K562 (cell line): ENCODE data around the gene PITPNC1. TPM values are rescaled to one million over a fixed set of nuclear protein-coding genes. Genes with fewer than 3 reads are reported as not detected.
"Not testable (repeated sequence)": the region's sequence is repeated elsewhere in the genome, so short reads cannot be mapped to it uniquely, and the experiment has no call there.

ENCODE experiments used
- ATAC-seq: fragments of 200-7000 bp; cut with Tn5 transposase; 3 replicates; pipeline ENCODE4 v1.9.1; 2020; ENCODE audit warnings: moderate library complexity
- BruUV-seq: library from RNA; stranded (reverse); fragments of 400-500 nt; replicated peaks from 2 replicates; lab custom pipeline; 2021; lab: Mats Ljungman, UMichigan
- CTCF ChIA-PET: fragments of 300-600 bp; formaldehyde crosslinking; extraction: SDS; loops from one replicate; lab custom pipeline; 2021; ENCODE audit warnings: low intra/inter-chr PET ratio; lab: Yijun Ruan, JAX
- POLR2A ChIA-PET: fragments of 300-600, 350-650 bp; sonication (Branson Sonifier 250); formaldehyde crosslinking; extraction: SDS; loops from one replicate; lab custom pipeline; 2021; ENCODE audit warnings: antibody characterized with exemption, inconsistent platforms; lab: Yijun Ruan, JAX
- DNase-seq, 4 experiments: peaks; one replicate each; pipeline versions ENCODE4 v3.0.0 to v3.0.0-alpha.2; 2011 to 2018; ENCODE audit warnings: low spot score in 3 of 4, mixed read lengths in 3 of 4; ENCODE audit errors: extremely low read depth in 1 of 4
- FAIRE-seq: peaks from 2 replicates; lab custom pipeline; 2011; peaks lifted over from hg19 to GRCh38; lab: Jason Lieb, UNC
- H2AFZ ChIP-seq: 2 replicates; pipeline ENCODE4 v1.6.0; 2011; ENCODE audit warnings: low read depth, low read length, control low read depth, inconsistent platforms
- H3K27ac ChIP-seq: fragments of 200-600 bp; 3 replicates; pipeline ENCODE4 v1.8.0; 2011; ENCODE audit warnings: low read depth, mild to moderate bottlenecking, control low read depth, inconsistent platforms, low read length, moderate library complexity, mixed read lengths; ENCODE audit errors: extremely low read depth
- H3K27me3 ChIP-seq, 2 experiments: fragments of 300-600 bp in 1 of 2; 2 replicates in 1 of 2; 3 replicates in 1 of 2; pipeline versions ENCODE4 v1.6.0 to v1.8.0; 2011; ENCODE audit warnings: inconsistent platforms in 2 of 2, low read length in 2 of 2, mild to moderate bottlenecking in 1 of 2, mixed read lengths in 1 of 2, moderate library complexity in 1 of 2; ENCODE audit not compliant: control insufficient read depth in 2 of 2, insufficient read depth in 2 of 2
- H3K36me3 ChIP-seq: fragments of 300-600 bp; 3 replicates; pipeline ENCODE4 v1.8.0; 2011; ENCODE audit warnings: mild to moderate bottlenecking, low read length, inconsistent platforms; ENCODE audit not compliant: control insufficient read depth, insufficient read depth
- H3K4me1 ChIP-seq, 2 experiments: fragments of 200-600 bp in 1 of 2; replicated peaks in 1 of 2; 2 replicates in 1 of 2; 3 replicates in 1 of 2; pipeline versions ENCODE4 v1.5.1 to v1.8.0; 2011; ENCODE audit warnings: inconsistent platforms in 2 of 2, low read length in 2 of 2, mild to moderate bottlenecking in 1 of 2, mixed read lengths in 1 of 2, moderate library complexity in 1 of 2; ENCODE audit not compliant: control insufficient read depth in 2 of 2, insufficient read depth in 2 of 2
- H3K4me2 ChIP-seq: 2 replicates; pipeline ENCODE4 v1.6.1; 2011; ENCODE audit warnings: low read length, control low read depth, inconsistent platforms, mixed read lengths; ENCODE audit not compliant: insufficient read depth
- H3K4me3 ChIP-seq: fragments of 200-600 bp; sonication (generic), shearing (Covaris generic); 2 replicates; pipeline ENCODE4 v1.5.1; 2016; ENCODE audit warnings: control low read depth, inconsistent platforms
- H3K79me2 ChIP-seq: fragments of 200-600 bp; 3 replicates; pipeline ENCODE4 v1.8.0; 2011; ENCODE audit warnings: low read length, inconsistent platforms; ENCODE audit not compliant: control insufficient read depth, insufficient read depth
- H3K9ac ChIP-seq, 2 experiments: 2 replicates each; pipeline versions ENCODE4 v1.6.0 to v1.6.1; 2011; ENCODE audit warnings: low read depth in 2 of 2, low read length in 2 of 2, control low read depth in 1 of 2, inconsistent platforms in 1 of 2, mild to moderate bottlenecking in 1 of 2, mixed read lengths in 1 of 2; ENCODE audit not compliant: insufficient read depth in 1 of 2
- H3K9me1 ChIP-seq: one replicate; pipeline ENCODE4 v1.6.0; 2011; ENCODE audit warnings: inconsistent platforms, mild to moderate bottlenecking, low read length, moderate library complexity; ENCODE audit not compliant: control insufficient read depth, insufficient read depth
- H3K9me3 ChIP-seq: replicated peaks from 2 replicates; pipeline ENCODE4 v1.5.1; 2011; ENCODE audit warnings: low read depth, low read length, inconsistent platforms; ENCODE audit not compliant: control insufficient read depth, insufficient read depth
- H4K20me1 ChIP-seq: replicated peaks from 2 replicates; pipeline ENCODE4 v1.6.1; 2011; ENCODE audit warnings: low read length, inconsistent platforms, mixed read lengths; ENCODE audit not compliant: control insufficient read depth, insufficient read depth
- BCL6 ChIP-seq: fragments of 250-450 bp; sonication (Bioruptor Pico); IDR thresholded peaks from 2 replicates; pipeline ENCODE4 v1.4.0; 2020
- BRF1 ChIP-seq: IDR thresholded peaks from 3 replicates; pipeline ENCODE4 v1.6.1; 2011; ENCODE audit warnings: borderline replicate concordance, mild to moderate bottlenecking; ENCODE audit not compliant: insufficient read length; ENCODE audit errors: extremely low read depth
- CGGBP1 ChIP-seq: fragments of 250-450 bp; sonication (Bioruptor Pico); IDR thresholded peaks from 2 replicates; pipeline ENCODE4 v1.9.0; 2021; ENCODE audit warnings: mild to moderate bottlenecking
- TOE1 ChIP-seq, 2 experiments: fragments of 450-650 bp in 1 of 2; sonication (generic) in 1 of 2; formaldehyde crosslinking in 1 of 2; IDR thresholded peaks; 2 replicates each; pipeline versions ENCODE4 v1.7.1 to v1.8.0; 2016 to 2022; ENCODE audit warnings: borderline replicate concordance in 2 of 2, mild to moderate bottlenecking in 2 of 2, antibody characterized with exemption in 1 of 2, inconsistent platforms in 1 of 2, low read depth in 1 of 2, missing genetic modification reagents in 1 of 2, moderate library complexity in 1 of 2
- VEZF1 ChIP-seq: fragments of 200-800 bp; sonication (Bioruptor generic); IDR thresholded peaks from 2 replicates; pipeline ENCODE4 v1.6.1; 2017; ENCODE audit warnings: missing genetic modification characterization, missing compliant biosample characterization
- ZNF778 ChIP-seq: fragments of 450-650 bp; formaldehyde crosslinking; IDR thresholded peaks from 2 replicates; pipeline ENCODE4 v1.4.0; 2020; ENCODE audit warnings: mild to moderate bottlenecking, moderate library complexity
- WGBS: fragments of 100-300 bp; shearing (Covaris generic); methylation state at CpG from one replicate; pipeline ENCODE4 v1.1.6; 2016; ENCODE audit warnings: low coverage, mixed read lengths; ENCODE audit not compliant: insufficient coverage; ENCODE audit errors: missing lambda C conversion rate; 5-methylcytosine and 5-hydroxymethylcytosine counted together
- in situ Hi-C: fragments of 300-500 bp; cut with MboI; formaldehyde crosslinking; loops from 4 replicates; pipeline ENCODE4 v1.15.0; 2018; ENCODE audit warnings: inconsistent platforms, mixed read lengths
- intact Hi-C: fragments of 100-400 bp; cut with micrococcal nuclease; formaldehyde crosslinking; loops from 2 replicates; pipeline ENCODE4 v1.14.2; 2022
- polyA plus RNA-seq, 8 experiments: library from polyadenylated mRNA; depleted of rRNA in 4 of 8; stranded (reverse) in 5 of 8; unstranded in 3 of 8; fragments of >200 nt; fragmentation: Nextera tagmentation in 2 of 8; fragmentation: Illumina TruSeq in 1 of 8; extraction: Ambion mirVana in 2 of 8; extraction: Trizol in 1 of 8; gene quantifications; 2 replicates each; pipeline versions ENCODE4 v1.2.1 to v1.2.3, GENCODE V29; 2011 to 2014; ENCODE audit warnings: inconsistent platforms in 1 of 8, missing spikeins in 1 of 8
- total RNA-seq, 7 experiments: library from RNA; depleted of rRNA in 6 of 7; stranded (reverse); fragments of >200 nt in 6 of 7; fragmentation: Illumina TruSeq in 2 of 7; extraction: Trizol in 2 of 7; gene quantifications; 2 replicates each; pipeline versions ENCODE4 v1.2.1 to v1.2.3, GENCODE V29; 2011 to 2021; ENCODE audit warnings: low replicate concordance in 1 of 7

PITPNC1 gene
- total and polyA plus RNA-seq, 9 of the 15 experiments (the other 6 are each of a cell fraction or from before 2014, with no cell fraction given): 0.11 to 1.1 (median 0.65) TPM

- no peak for TF ChIP-seq TOE1 (IDR thresholded peaks at IDR 0.05; ENCODE audit: borderline replicate concordance)
- TF ChIP-seq TOE1 (CRISPR knock-in tag; IDR thresholded peaks at IDR 0.05; ENCODE audit: borderline replicate concordance, low read depth): no peak
- TF ChIP-seq ZNF778 (CRISPR knock-in tag): no peak
- no peak for TF ChIP-seq BCL6 (CRISPR knock-in tag)
- no peak for TF ChIP-seq VEZF1 (CRISPR knock-in tag)
- no peak for TF ChIP-seq BRF1
- no peak for TF ChIP-seq CGGBP1 (CRISPR knock-in tag)
- TF ChIP-seq, all 486 proteins: peak for 0
Measured at GRCh38 chr17:67479148-67479547, 102.1 kb downstream of the PITPNC1 start (continued).

- CTCF ChIA-PET, H2AFZ ChIP-seq, H4K20me1 ChIP-seq, H3K79me2 ChIP-seq, H3K4me2 ChIP-seq, ATAC-seq, BruUV-seq, intact Hi-C loops, H3K36me3 ChIP-seq, in situ Hi-C loops, H3K4me1 ChIP-seq, H3K9ac ChIP-seq, H3K4me3 ChIP-seq, H3K9me1 ChIP-seq, H3K9me3 ChIP-seq, H3K27ac ChIP-seq, DNase-seq, FAIRE-seq: not testable (repeated sequence)
- WGBS: 16% methylated on average over 11 of the region's 11 CpGs
- peaks cover 13 to 42% of the 10 kb centered on the region in 2 experiments; a peak in 4 of 5 replicates for H3K27me3 ChIP-seq
- POLR2A ChIA-PET: interaction anchor here (0.7 to 0.8 kb wide), 2 partner anchors 10 to 11 kb away, joined by 3 read pairs; no protein-coding TSS in a partner anchor
Measured at GRCh38 chr17:67480959-67481358, 103.9 kb downstream of the PITPNC1 start.
